Right ventricle myocardium superior (tissue), 1 donor: ENCODE measurements around the gene CCDC63. TPM values are rescaled to one million over a fixed set of nuclear protein-coding genes. Genes with fewer than 3 reads are reported as not detected.
A peak's percentile ranks its signal among the peaks of the same experiment; 100 is the strongest.

Source experiments
- ATAC-seq: fragments of 200-7000 bp; cut with Tn5 transposase; one replicate; pipeline ENCODE4 v1.9.1; 2020; ENCODE audit warnings: mild to moderate bottlenecking; ENCODE audit not compliant: poor library complexity
- DNase-seq: peaks from one replicate; pipeline ENCODE4 v3.0.0-alpha.2; 2020
- intact Hi-C: fragments of 100-400 bp; cut with DNase I; formaldehyde crosslinking; loops from one replicate; pipeline ENCODE4 v1.11.2; 2022
- total RNA-seq: library from RNA; stranded (reverse); fragmentation: NEBNext Ultra II Directional; extraction: Animal tissue kit (Norgen Biotek cat#: 25700); gene quantifications from one replicate; pipeline ENCODE4 v1.2.1, GENCODE V29; 2021
- donor health status: DM: no; HTN: yes; CAD: no; lungs with severe emphysema.

Gene CCDC63
- total RNA-seq, 1 donor from 2014 or later, result not detected

- intact Hi-C loops, result no loop called here
- DNase-seq, result no peak
- ATAC-seq, result no peak
Observed at GRCh38 chr12:110912263-110912662, 65.5 kb downstream of the CCDC63 start.

- DNase-seq (no peak), ATAC-seq (no peak)
- intact Hi-C loops, result no loop called here
Observed at GRCh38 chr12:110913119-110914056, 66.6 kb downstream of the CCDC63 start.

- DNase-seq (no peak), ATAC-seq (no peak)
- intact Hi-C loops, result no loop called here
Observed at GRCh38 chr12:110916295-110916875, 69.6 kb downstream of the CCDC63 start.

GRCh38 chr12:110917467-110917866 is 70.7 kb downstream of the CCDC63 start:
- peak; percentile 21 for ATAC-seq

GRCh38 chr12:110917961-110918360 is 71.2 kb downstream of the CCDC63 start:
- DNase-seq (no peak), ATAC-seq (no peak)
- intact Hi-C loops, result no loop called here

More at GRCh38 chr12:110917467-110917866, 70.7 kb downstream of the CCDC63 start:
- intact Hi-C loops, result no loop called here
- no peak for DNase-seq

GRCh38 chr12:110919720-110920119 is 72.9 kb downstream of the CCDC63 start:
- ATAC-seq (no peak), DNase-seq (no peak)
- intact Hi-C loops, result no loop called here

- DNase-seq, result peak; percentile 74
- intact Hi-C loops, result no loop called here
- peak; percentile 85 for ATAC-seq
Observed at GRCh38 chr12:110920324-110920910, 73.6 kb downstream of the CCDC63 start, which contains the start of gene MYL2. Gene MYL2, minus strand, starts transcription at chr12:110920579. Its CDS starts 50 bp downstream, at chr12:110920529.

- ATAC-seq, result peak; percentile 7
- DNase-seq, result no peak
- intact Hi-C loops, result no loop called here
Observed at GRCh38 chr12:110921262-110921661, 74.5 kb downstream of the CCDC63 start.

GRCh38 chr12:110922652-110923051 is 75.9 kb downstream of the CCDC63 start:
- DNase-seq (no peak), ATAC-seq (no peak)
- intact Hi-C loops, result no loop called here

GRCh38 chr12:110923192-110923591 is 76.4 kb downstream of the CCDC63 start:
- intact Hi-C loops, result no loop called here
- no peak for DNase-seq

GRCh38 chr12:110923692-110924334 is 77.0 kb downstream of the CCDC63 start:
- intact Hi-C loops, result no loop called here
- DNase-seq (no peak), ATAC-seq (no peak)

More at GRCh38 chr12:110923192-110923591, 76.4 kb downstream of the CCDC63 start:
- ATAC-seq, result no peak

GRCh38 chr12:110927546-110927945 is 80.8 kb downstream of the CCDC63 start:
- DNase-seq (no peak), ATAC-seq (no peak)
- intact Hi-C loops, result no loop called here

GRCh38 chr12:110928700-110929099 is 81.9 kb downstream of the CCDC63 start:
- peak; percentile 76 for ATAC-seq
- intact Hi-C loops, result no loop called here
- peak; percentile 84 for DNase-seq

- DNase-seq (no peak), ATAC-seq (no peak)
- intact Hi-C loops, result no loop called here
Observed at GRCh38 chr12:110929818-110930217, 83.0 kb downstream of the CCDC63 start.

- no peak for DNase-seq
- ATAC-seq, result no peak
- intact Hi-C loops, result no loop called here
Observed at GRCh38 chr12:110930348-110931314, 83.8 kb downstream of the CCDC63 start.

GRCh38 chr12:110931315-110931728 is 84.5 kb downstream of the CCDC63 start:
- intact Hi-C loops, result no loop called here
- ATAC-seq (peak; percentile 84), DNase-seq (peak; percentile 85)

- intact Hi-C loops, result no loop called here
- ATAC-seq (no peak), DNase-seq (no peak)
Observed at GRCh38 chr12:110932046-110932445, 85.3 kb downstream of the CCDC63 start.
